Measurements from ENCODE around the gene CXCR5. TPM values are rescaled to one million over a fixed set of nuclear protein-coding genes. Genes with fewer than 3 reads are reported as not detected.

The CXCR5 gene
- total RNA-seq, 2 experiments from 2014 or later, result 1.5 to 1.6 TPM

- no peak for DNase-seq
- H3K36me3 Mint-ChIP-seq, result no peaks in the 10 kb centered on the region
- peaks cover 53% of the 10 kb centered on the region for H3K4me1 Mint-ChIP-seq
- H3K9me3 Mint-ChIP-seq, result no peaks in the 10 kb centered on the region
- peak overlapping the region; percentile 55 for H3K27ac Mint-ChIP-seq
- H3K27me3 Mint-ChIP-seq, result no peaks in the 10 kb centered on the region
- H3K4me3 Mint-ChIP-seq, result no peak overlapping the region
Observed at GRCh38 chr11:118886681-118887111, 3.0 kb downstream of the CXCR5 start.

- no peak for DNase-seq
- no peaks in the 10 kb centered on the region for H3K36me3 Mint-ChIP-seq
- peaks cover 54% of the 10 kb centered on the region for H3K4me1 Mint-ChIP-seq
- no peaks in the 10 kb centered on the region for H3K9me3 Mint-ChIP-seq
- no peaks in the 10 kb centered on the region for H3K27me3 Mint-ChIP-seq
- H3K4me3 Mint-ChIP-seq, result no peak overlapping the region
- H3K27ac Mint-ChIP-seq, result no peak overlapping the region
Observed at GRCh38 chr11:118887206-118887605, 3.5 kb downstream of the CXCR5 start.

- Mint-ChIP-seq H3K27me3 (no peaks in the 10 kb centered on the region), H3K36me3 (no peaks in the 10 kb centered on the region), H3K27ac (no peak overlapping the region), H3K9me3 (no peaks in the 10 kb centered on the region), H3K4me1 (peaks cover 54% of the 10 kb centered on the region), H3K4me3 (no peak overlapping the region)
- no peak for DNase-seq
Observed at GRCh38 chr11:118888398-118888797, 4.7 kb downstream of the CXCR5 start.

GRCh38 chr11:118889797-118890196 lies 6.1 kb downstream of the CXCR5 start:
- no peak overlapping the region for H3K27ac Mint-ChIP-seq
- peaks cover 54% of the 10 kb centered on the region for H3K4me1 Mint-ChIP-seq
- no peak overlapping the region for H3K4me3 Mint-ChIP-seq
- H3K36me3 Mint-ChIP-seq, result no peaks in the 10 kb centered on the region
- H3K27me3 Mint-ChIP-seq, result no peaks in the 10 kb centered on the region
- DNase-seq, result no peak
- H3K9me3 Mint-ChIP-seq, result no peaks in the 10 kb centered on the region

GRCh38 chr11:118892514-118892913 lies 8.8 kb downstream of the CXCR5 start:
- peaks cover 65% of the 10 kb centered on the region for H3K4me1 Mint-ChIP-seq
- H3K36me3 Mint-ChIP-seq, result peaks cover 3% of the 10 kb centered on the region
- peak overlapping the region; percentile 44 for H3K4me3 Mint-ChIP-seq
- no peaks in the 10 kb centered on the region for H3K27me3 Mint-ChIP-seq
- H3K9me3 Mint-ChIP-seq, result no peaks in the 10 kb centered on the region
- no peak for DNase-seq
- H3K27ac Mint-ChIP-seq, result peak overlapping the region; percentile 95

GRCh38 chr11:118892964-118893363 lies 9.3 kb downstream of the CXCR5 start:
- no peaks in the 10 kb centered on the region for H3K27me3 Mint-ChIP-seq
- H3K9me3 Mint-ChIP-seq, result no peaks in the 10 kb centered on the region
- peaks cover 3% of the 10 kb centered on the region for H3K36me3 Mint-ChIP-seq
- peak overlapping the region; percentile 44 for H3K4me3 Mint-ChIP-seq
- peaks cover 67% of the 10 kb centered on the region for H3K4me1 Mint-ChIP-seq
- DNase-seq, result no peak
- peak overlapping the region; percentile 95 for H3K27ac Mint-ChIP-seq

- H3K27me3 Mint-ChIP-seq, result no peaks in the 10 kb centered on the region
- H3K27ac Mint-ChIP-seq, result peak overlapping the region; percentile 95
- H3K4me1 Mint-ChIP-seq, result peaks cover 67% of the 10 kb centered on the region
- H3K36me3 Mint-ChIP-seq, result peaks cover 6% of the 10 kb centered on the region
- H3K9me3 Mint-ChIP-seq, result no peaks in the 10 kb centered on the region
- H3K4me3 Mint-ChIP-seq, result no peak overlapping the region
- no peak for DNase-seq
Observed at GRCh38 chr11:118893662-118894061, 10.0 kb downstream of the CXCR5 start.

- DNase-seq, result no peak
- Mint-ChIP-seq H3K27me3 (no peaks in the 10 kb centered on the region), H3K9me3 (no peaks in the 10 kb centered on the region), H3K27ac (peak overlapping the region; percentile 95), H3K4me1 (peaks cover 67% of the 10 kb centered on the region), H3K4me3 (no peak overlapping the region), H3K36me3 (peaks cover 7% of the 10 kb centered on the region)
Observed at GRCh38 chr11:118894192-118894591, 10.5 kb downstream of the CXCR5 start.

GRCh38 chr11:118895093-118896039 lies 11.7 kb downstream of the CXCR5 start:
- peaks cover 10% of the 10 kb centered on the region for H3K36me3 Mint-ChIP-seq
- H3K27me3 Mint-ChIP-seq, result no peaks in the 10 kb centered on the region
- DNase-seq, result peak; percentile 75
- no peaks in the 10 kb centered on the region for H3K9me3 Mint-ChIP-seq
- H3K27ac Mint-ChIP-seq, result peak overlapping the region; percentile 95
- H3K4me1 Mint-ChIP-seq, result peaks cover 62% of the 10 kb centered on the region
- peak overlapping the region; percentile 63 for H3K4me3 Mint-ChIP-seq

- Mint-ChIP-seq H3K4me3 (no peak overlapping the region), H3K36me3 (peaks cover 11% of the 10 kb centered on the region), H3K27ac (peak overlapping the region; percentile 79), H3K4me1 (peaks cover 63% of the 10 kb centered on the region), H3K9me3 (no peaks in the 10 kb centered on the region), H3K27me3 (no peaks in the 10 kb centered on the region)
- no peak for DNase-seq
Observed at GRCh38 chr11:118896472-118896913, 12.8 kb downstream of the CXCR5 start.

- Mint-ChIP-seq H3K9me3 (no peaks in the 10 kb centered on the region), H3K4me1 (peaks cover 59% of the 10 kb centered on the region), H3K27me3 (no peaks in the 10 kb centered on the region), H3K4me3 (no peak overlapping the region), H3K27ac (peak overlapping the region; percentile 79), H3K36me3 (peaks cover 13% of the 10 kb centered on the region)
- no peak for DNase-seq
Observed at GRCh38 chr11:118896921-118897591, 13.4 kb downstream of the CXCR5 start.

GRCh38 chr11:118897721-118898310 lies 14.1 kb downstream of the CXCR5 start:
- Mint-ChIP-seq H3K4me1 (peaks cover 51% of the 10 kb centered on the region), H3K36me3 (peaks cover 14% of the 10 kb centered on the region), H3K4me3 (no peak overlapping the region), H3K27ac (peak overlapping the region; percentile 79), H3K27me3 (no peaks in the 10 kb centered on the region), H3K9me3 (no peaks in the 10 kb centered on the region)
- DNase-seq, result no peak

- no peak overlapping the region for H3K4me3 Mint-ChIP-seq
- peak overlapping the region; percentile 20 for H3K27ac Mint-ChIP-seq
- peaks cover 43% of the 10 kb centered on the region for H3K4me1 Mint-ChIP-seq
- no peak for DNase-seq
- no peaks in the 10 kb centered on the region for H3K9me3 Mint-ChIP-seq
- peaks cover 14% of the 10 kb centered on the region for H3K36me3 Mint-ChIP-seq
- H3K27me3 Mint-ChIP-seq, result no peaks in the 10 kb centered on the region
Observed at GRCh38 chr11:118898400-118899295, 15.0 kb downstream of the CXCR5 start.

- no peaks in the 10 kb centered on the region for H3K9me3 Mint-ChIP-seq
- H3K27ac Mint-ChIP-seq, result peak overlapping the region; percentile 16
- no peaks in the 10 kb centered on the region for H3K27me3 Mint-ChIP-seq
- no peak overlapping the region for H3K4me3 Mint-ChIP-seq
- peaks cover 36% of the 10 kb centered on the region for H3K4me1 Mint-ChIP-seq
- H3K36me3 Mint-ChIP-seq, result peaks cover 14% of the 10 kb centered on the region
- DNase-seq, result no peak
Observed at GRCh38 chr11:118899296-118899688, 15.6 kb downstream of the CXCR5 start.
